Transverse colon (tissue), 4 donors: ENCODE results near the gene GCFC2. TPM values are rescaled to one million over a fixed set of nuclear protein-coding genes. Genes with fewer than 3 reads are reported as not detected.
A peak's percentile ranks its signal among the peaks of the same experiment; 100 is the strongest.

ENCODE experiments used
- DNase-seq: peaks from one replicate; pipeline ENCODE4 v3.0.0-alpha.2; 2019
- H3K27ac ChIP-seq, 4 donors: fragments of 200-600 bp; sonication (generic); 2 replicates each; pipeline ENCODE4 v1.5.1; 2016 to 2018; ENCODE audit warnings: inconsistent platforms in 4 of 4
- H3K27me3 ChIP-seq: fragments of 200-600 bp; sonication (generic); 2 replicates; pipeline ENCODE4 v1.5.1; 2017; ENCODE audit warnings: inconsistent platforms
- H3K36me3 ChIP-seq, 4 donors: fragments of 200-600 bp; sonication (generic); 2 replicates each; pipeline ENCODE4 v1.5.1; 2017 to 2019; ENCODE audit warnings: inconsistent platforms in 4 of 4
- H3K4me1 ChIP-seq, 4 donors: fragments of 200-600 bp; sonication (generic); 2 replicates each; pipeline ENCODE4 v1.5.1; 2017 to 2020; ENCODE audit warnings: inconsistent platforms in 4 of 4
- H3K4me3 ChIP-seq, 4 donors: fragments of 200-600 bp; sonication (generic); 1 replicate in 1 of 4; 2 replicates in 3 of 4; pipeline versions ENCODE4 v1.5.1 to v1.6.1; 2017 to 2019; ENCODE audit warnings: inconsistent platforms in 4 of 4
- H3K9me3 ChIP-seq, 2 donors: fragments of 200-600 bp; sonication (generic); 2 replicates each; pipeline ENCODE4 v1.5.1; 2017 to 2019; ENCODE audit warnings: inconsistent platforms in 2 of 2
- CTCF ChIP-seq, 5 experiments: fragments of 200-600 bp in 3 of 5; fragments of 450-650 bp in 2 of 5; sonication (generic) in 3 of 5; IDR thresholded peaks; 1 replicate in 2 of 5; 2 replicates in 3 of 5; pipeline ENCODE4 v1.5.1; 2016 to 2017; ENCODE audit warnings: antibody characterized with exemption in 5 of 5, inconsistent platforms in 3 of 5, mild to moderate bottlenecking in 2 of 5, moderate library complexity in 1 of 5
- EP300 ChIP-seq: sonication (generic); formaldehyde crosslinking; IDR thresholded peaks from one replicate; pipeline ENCODE4 v1.6.1; 2017; ENCODE audit warnings: antibody characterized with exemption, low read depth
- POLR2A ChIP-seq: fragments of 450-650 bp; IDR thresholded peaks from one replicate; pipeline ENCODE4 v1.6.1; 2016; ENCODE audit warnings: antibody characterized with exemption, mild to moderate bottlenecking, moderate library complexity
- POLR2AphosphoS5 ChIP-seq, 3 donors: sonication (generic); formaldehyde crosslinking; IDR thresholded peaks; one replicate each; pipeline ENCODE4 v1.6.1; 2016; ENCODE audit warnings: antibody characterized with exemption in 3 of 3
- WGBS, 2 donors: methylation state at CpG; one replicate each; pipeline ENCODE4 v1.1.5; 2018; ENCODE audit warnings: low coverage in 1 of 2; 5-methylcytosine and 5-hydroxymethylcytosine counted together
- in situ Hi-C, 4 donors: fragments of 200-750 bp; cut with MboI; loops; one replicate each; pipeline versions ENCODE4 v1.15.0 to v1.15.1; 2017; ENCODE audit warnings: low sequenced_read_pairs in 3 of 4, low pct_ligation_motif_present in 1 of 4, low pct_unique_long_range_greater_than_20kb in 1 of 4
- intact Hi-C: fragments of 100-400 bp; cut with DNase I; formaldehyde crosslinking; loops from one replicate; pipeline ENCODE4 v1.15.1; 2023; ENCODE audit warnings: low total_unique reads
- total RNA-seq, 4 donors: library from RNA; depleted of rRNA; stranded (reverse); fragments of >200 nt; gene quantifications; one replicate each; pipeline ENCODE4 v1.1.0, GENCODE V29; 2016

GCFC2 gene
- 10 to 100 TPM; 18.2 to 43.2 (median 27.3) TPM for total RNA-seq

GRCh38 chr2:75710577-75711253 is at the start of gene GCFC2:
TSS of gene GCFC2 (minus strand) at chr2:75710915. CDS start at chr2:75710855, 60 bp downstream.
- in situ Hi-C loops: no loop called here
- no peaks in the 10 kb centered on the region for H3K9me3 ChIP-seq
- peak within 1 kb of the TSS; percentile 49 to 85 (median 72) for H3K4me3 ChIP-seq
- peak; percentile 90 for DNase-seq
- intact Hi-C loops: no loop called here
- peaks cover 4 to 22% (median 15%) of the 10 kb centered on the region in 4 donors for H3K4me1 ChIP-seq
- 2% methylated on average over 53 of the region's 66 CpGs; no CpG with 5 or more reads in 1 of the 2 donors for WGBS, 2 donors
- H3K36me3 ChIP-seq: no peaks in the 10 kb centered on the region
- peak within 1 kb of the TSS; percentile 88 to 95 (median 93) for H3K27ac ChIP-seq
- H3K27me3 ChIP-seq: no peaks in the 10 kb centered on the region
- TF ChIP-seq POLR2A (peak; percentile 51), CTCF (IDR thresholded peaks at IDR 0.05) (peak in 4 of 5 experiments; percentile 39 to 55 (median 42)), EP300 (no peak), POLR2AphosphoS5 (IDR thresholded peaks at IDR 0.05) (peak; percentile 18 to 67 (median 38))

- H3K9me3 ChIP-seq: no peaks in the 10 kb centered on the region
- in situ Hi-C loops: no loop called here
- intact Hi-C loops: no loop called here
- no peaks in the 10 kb centered on the region for H3K36me3 ChIP-seq
- no peaks in the 10 kb centered on the region for H3K27me3 ChIP-seq
- H3K4me1 ChIP-seq: no peaks in the 10 kb centered on the region
- WGBS, 2 donors: 38 to 79% methylated on average over 1 of the region's 1 CpG
- TF ChIP-seq CTCF (IDR thresholded peaks at IDR 0.05): no peak
- no peak for TF ChIP-seq EP300
- TF ChIP-seq POLR2A: no peak
- no peak for TF ChIP-seq POLR2AphosphoS5 (IDR thresholded peaks at IDR 0.05)
- H3K27ac ChIP-seq: no peak overlapping the region
- no peak overlapping the region for H3K4me3 ChIP-seq
- DNase-seq: no peak
Measured at GRCh38 chr2:75752828-75753227, 42.1 kb upstream of the GCFC2 start.

- TF ChIP-seq POLR2A (no peak), POLR2AphosphoS5 (IDR thresholded peaks at IDR 0.05) (no peak), EP300 (no peak), CTCF (IDR thresholded peaks at IDR 0.05) (no peak)
- DNase-seq: no peak
- Histone ChIP-seq H3K27ac (no peak overlapping the region), H3K4me3 (no peak overlapping the region), H3K4me1 (no peaks in the 10 kb centered on the region), H3K36me3 (no peaks in the 10 kb centered on the region), H3K27me3 (no peaks in the 10 kb centered on the region), H3K9me3 (no peaks in the 10 kb centered on the region)
- intact Hi-C loops (no loop called here), in situ Hi-C loops (no loop called here)
- 70 to 75% methylated on average over 5 of the region's 5 CpGs for WGBS, 2 donors
Measured at GRCh38 chr2:75751824-75752468, 41.2 kb upstream of the GCFC2 start.

GRCh38 chr2:75751360-75751759 is 40.6 kb upstream of the GCFC2 start:
- H3K27me3 ChIP-seq: no peaks in the 10 kb centered on the region
- H3K9me3 ChIP-seq: no peaks in the 10 kb centered on the region
- intact Hi-C loops: no loop called here
- in situ Hi-C loops: no loop called here
- 86 to 91% methylated on average over 4 of the region's 4 CpGs for WGBS, 2 donors
- H3K36me3 ChIP-seq: no peaks in the 10 kb centered on the region
- no peak overlapping the region for H3K4me3 ChIP-seq
- no peak for DNase-seq
- TF ChIP-seq EP300: no peak
- TF ChIP-seq POLR2AphosphoS5 (IDR thresholded peaks at IDR 0.05): no peak
- TF ChIP-seq CTCF (IDR thresholded peaks at IDR 0.05): no peak
- TF ChIP-seq POLR2A: no peak
- H3K4me1 ChIP-seq: no peaks in the 10 kb centered on the region
- no peak overlapping the region for H3K27ac ChIP-seq
